Activated naive CD4-positive, alpha-beta T cell treated with anti-CD3 and anti-CD28 coated beads, Interleukin-2, amount 50 U/mL, for 16 hours (primary cell): Measurements from ENCODE around the gene FCER1G.

Experiments
- DNase-seq: peaks from one replicate; pipeline ENCODE4 v3.0.0-alpha.2; 2020

FCER1G gene

DNA sequence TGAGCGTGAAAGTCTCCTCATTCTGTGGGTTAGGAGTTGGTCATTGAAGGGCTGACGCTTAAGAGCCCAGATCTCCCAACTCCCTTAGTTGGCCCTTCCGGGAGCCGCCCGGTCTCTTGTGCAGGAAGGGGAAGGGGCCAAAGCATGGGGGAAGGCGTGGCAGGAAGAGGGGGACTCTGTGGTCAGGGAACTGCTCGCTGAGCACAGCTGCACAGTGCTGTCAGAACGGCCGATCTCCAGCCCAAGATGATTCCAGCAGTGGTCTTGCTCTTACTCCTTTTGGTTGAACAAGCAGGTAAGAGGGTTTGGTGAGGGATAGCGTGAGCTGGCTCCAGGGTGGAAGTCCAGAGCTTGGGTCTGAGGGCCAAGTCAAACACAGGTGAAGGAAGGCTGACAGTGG is at the start of gene FCER1G:
Gene FCER1G, plus strand, starts transcription at position 220 of the 400 bp plus-strand sequence. Its CDS starts 27 bp downstream, at position 247.
- DNase-seq: no peak

DNA sequence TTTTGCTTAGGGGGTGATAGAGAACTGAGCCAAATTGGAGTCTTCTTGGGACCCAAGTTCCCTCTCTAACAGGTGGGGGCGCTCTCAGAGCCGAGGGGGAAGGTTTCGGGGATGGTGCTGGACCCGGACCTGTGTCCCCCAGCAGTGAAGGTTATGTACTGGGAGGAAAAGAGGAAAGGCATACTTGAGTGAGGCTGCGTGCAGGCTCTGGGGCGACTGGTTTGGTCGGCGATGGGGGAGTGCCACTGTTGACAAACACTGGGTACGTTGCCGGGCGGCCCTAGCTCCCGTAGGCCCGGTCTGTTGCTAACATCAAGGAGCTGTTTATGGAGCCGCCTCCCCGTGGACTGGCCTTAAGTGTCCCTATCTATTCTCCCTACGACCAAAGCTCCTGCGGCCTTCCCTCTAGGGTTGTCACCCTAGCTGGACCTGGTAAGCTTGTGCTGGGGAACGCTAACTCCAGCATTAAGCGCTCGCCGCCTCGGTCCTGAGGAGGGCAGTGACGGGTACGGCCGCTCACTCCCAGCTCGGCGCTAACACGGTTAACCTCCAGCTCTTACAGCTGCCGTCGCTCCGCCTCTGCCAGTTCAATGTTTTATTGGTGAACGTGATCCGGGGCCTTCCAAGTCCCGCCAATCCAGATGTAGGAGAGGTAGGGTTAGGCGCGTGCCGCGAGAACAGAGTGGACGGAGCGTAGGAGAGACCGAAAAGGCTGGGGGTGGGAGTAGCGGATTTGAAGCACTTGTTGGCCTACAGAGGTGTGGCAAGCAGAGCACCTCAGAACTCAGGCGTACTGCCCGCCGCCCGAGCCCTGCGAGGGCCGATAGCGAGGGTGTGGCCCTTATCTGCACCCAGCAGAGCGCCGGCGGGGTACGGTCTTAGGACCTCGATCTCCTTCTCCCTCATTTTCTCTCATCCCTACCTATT is 49.1 kb upstream of the FCER1G start, which contains the start of gene PPOX:
Gene PPOX, plus strand, starts transcription at position 685 of the 927 bp plus-strand sequence. CDS start 422 bp downstream, outside the sequence.
- peak; percentile 88 for DNase-seq

DNA sequence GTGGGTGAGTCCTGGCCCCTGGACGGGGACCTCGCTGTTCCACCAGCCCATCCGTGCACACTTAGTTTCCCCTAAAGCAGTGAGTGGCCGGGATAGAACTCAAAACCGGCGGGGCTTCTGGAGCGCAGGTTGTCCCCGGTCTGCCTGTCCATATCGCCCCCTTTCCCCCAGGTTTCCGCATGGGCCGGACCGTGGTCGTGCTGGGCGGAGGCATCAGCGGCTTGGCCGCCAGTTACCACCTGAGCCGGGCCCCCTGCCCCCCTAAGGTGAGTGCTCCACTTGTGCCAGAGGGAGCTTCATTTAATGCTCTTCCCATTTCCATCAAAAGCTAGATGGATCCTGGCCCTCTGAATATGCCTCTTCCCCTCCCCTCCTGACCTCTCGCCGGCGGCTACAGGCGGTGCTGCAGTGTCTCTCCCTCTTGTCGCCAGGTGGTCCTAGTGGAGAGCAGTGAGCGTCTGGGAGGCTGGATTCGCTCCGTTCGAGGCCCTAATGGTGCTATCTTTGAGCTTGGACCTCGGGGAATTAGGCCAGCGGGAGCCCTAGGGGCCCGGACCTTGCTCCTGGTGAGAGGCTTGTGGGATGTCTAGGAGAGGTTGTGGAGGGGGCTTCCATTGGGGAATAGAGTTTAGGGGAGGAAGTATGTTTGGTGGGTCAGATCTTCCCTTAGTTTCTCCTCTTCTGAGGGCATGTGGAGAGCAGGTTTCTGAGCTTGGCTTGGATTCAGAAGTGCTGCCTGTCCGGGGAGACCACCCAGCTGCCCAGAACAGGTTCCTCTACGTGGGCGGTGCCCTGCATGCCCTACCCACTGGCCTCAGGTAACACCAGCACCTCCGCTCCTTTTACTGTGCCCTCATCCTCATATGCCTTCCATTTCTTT is 48.2 kb upstream of the FCER1G start:
- DNase-seq: no peak

DNA sequence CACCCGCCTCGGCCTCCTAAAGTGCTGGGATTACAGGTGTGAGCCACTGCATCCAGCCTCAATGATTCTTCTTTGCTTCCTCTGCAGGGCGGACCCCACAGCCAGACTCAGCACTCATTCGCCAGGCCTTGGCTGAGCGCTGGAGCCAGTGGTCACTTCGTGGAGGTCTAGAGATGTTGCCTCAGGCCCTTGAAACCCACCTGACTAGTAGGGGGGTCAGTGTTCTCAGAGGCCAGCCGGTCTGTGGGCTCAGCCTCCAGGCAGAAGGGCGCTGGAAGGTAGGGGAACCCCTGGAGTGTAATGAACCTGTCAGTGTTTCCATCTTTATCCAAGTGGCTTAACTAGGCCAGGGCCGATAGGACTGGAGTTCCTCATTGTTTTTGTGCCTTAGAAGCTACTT is 46.2 kb upstream of the FCER1G start:
- no peak for DNase-seq

DNA sequence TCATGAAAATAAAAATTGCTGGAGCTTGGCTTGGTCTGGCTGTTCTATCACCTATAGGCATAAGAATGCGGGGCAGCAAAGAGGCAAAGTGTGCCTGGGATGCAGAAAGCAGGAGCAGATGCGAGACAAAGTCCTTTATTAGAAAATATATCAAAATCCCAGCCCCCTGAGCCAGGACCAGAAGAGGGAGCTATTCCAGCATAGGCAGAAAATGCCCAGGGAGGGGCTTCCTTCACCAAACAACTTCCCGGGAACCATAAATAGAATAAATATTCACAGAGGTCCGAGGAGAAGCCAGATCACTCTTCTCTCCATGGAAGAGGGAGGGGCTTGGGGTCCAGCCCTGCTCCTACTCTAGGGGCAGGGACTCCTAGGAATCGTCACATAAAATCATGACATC is 43.9 kb upstream of the FCER1G start:
- DNase-seq: no peak

DNA sequence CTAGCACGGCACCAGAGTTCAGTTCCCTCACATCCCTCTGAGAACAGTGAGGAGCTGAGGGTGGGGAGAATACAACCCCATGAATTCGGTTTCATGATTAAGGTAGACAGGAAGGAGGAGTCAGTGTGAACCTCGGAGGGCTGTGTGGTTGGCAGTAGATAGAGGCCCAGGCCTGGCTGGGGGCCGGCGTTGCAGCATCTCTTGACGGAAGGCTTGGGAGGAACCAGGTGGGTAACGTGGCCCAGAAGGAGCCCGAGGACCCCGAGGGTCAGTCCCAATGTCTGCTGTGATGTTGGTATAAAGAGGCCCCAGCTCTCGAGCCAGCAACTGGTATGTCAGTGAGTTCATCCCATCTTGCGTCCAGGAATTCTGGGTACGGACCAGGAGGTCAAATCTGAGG is 43.4 kb upstream of the FCER1G start:
- no peak for DNase-seq

DNA sequence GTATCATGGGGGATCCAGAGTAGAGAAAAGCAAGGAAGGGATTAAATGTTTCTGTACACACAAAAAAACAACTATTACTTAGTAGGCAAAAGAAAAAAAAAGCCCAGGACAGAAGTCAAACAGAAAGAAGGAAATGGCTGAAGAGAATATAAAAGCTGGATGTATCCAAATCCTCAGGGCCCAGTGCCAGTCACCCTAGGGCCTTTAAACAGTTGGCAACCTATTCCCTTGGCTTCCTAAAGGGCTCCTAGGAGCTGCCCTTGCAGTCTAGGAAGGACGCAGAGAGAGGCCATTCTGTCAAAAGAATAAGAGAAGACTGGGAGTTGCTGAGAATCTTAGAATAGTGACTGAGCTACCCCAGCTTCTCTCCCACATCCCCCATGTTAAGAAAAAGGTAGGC is 42.7 kb upstream of the FCER1G start:
- no peak for DNase-seq

DNA sequence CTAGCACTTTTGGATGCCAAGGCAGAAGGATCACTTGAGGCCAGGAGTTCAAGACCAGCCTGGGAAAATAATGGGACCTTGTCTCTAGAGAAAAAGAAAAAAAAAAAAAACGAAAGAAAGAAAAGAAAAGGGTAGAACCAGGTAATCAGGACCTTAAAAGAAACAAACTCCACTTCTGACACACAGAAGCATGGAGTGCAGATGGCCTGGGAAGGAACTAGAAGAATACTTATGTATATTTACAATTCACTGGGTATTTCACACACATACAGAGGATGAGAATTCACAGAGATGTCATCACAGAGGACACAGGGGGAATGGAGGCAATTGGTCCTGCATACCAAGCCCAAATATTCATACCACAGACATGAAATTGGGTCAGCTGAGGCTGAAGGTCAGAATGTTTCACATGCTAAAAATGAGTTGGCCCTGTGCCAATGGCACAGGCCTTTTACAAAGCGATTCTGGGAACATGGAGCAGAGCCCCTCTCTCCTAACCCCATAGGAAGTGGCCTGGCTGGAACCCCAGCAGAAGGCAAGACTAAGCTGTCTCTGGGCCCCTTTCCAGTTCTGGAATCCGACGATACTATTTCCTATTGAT is 42.2 kb upstream of the FCER1G start:
- DNase-seq: no peak

DNA sequence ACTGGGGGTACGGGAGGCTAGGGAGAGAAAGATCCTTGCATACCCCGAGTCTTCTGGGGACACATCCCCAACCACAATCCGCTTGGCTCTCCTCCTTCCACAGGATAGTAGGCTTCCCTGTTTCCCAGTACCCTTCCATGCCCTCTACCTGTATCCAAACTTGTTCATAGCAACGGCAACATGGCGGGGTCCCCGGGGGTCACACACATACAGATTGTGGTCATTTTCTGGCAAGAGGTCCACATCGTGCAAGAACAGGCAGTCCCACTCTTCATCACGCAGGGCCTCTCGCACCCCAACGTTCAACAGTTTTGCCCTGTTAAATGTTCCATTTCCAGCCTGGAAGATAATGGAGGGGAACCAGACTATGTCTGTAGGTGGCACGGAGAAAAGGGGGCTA is 41.4 kb upstream of the FCER1G start:
- no peak for DNase-seq

DNA sequence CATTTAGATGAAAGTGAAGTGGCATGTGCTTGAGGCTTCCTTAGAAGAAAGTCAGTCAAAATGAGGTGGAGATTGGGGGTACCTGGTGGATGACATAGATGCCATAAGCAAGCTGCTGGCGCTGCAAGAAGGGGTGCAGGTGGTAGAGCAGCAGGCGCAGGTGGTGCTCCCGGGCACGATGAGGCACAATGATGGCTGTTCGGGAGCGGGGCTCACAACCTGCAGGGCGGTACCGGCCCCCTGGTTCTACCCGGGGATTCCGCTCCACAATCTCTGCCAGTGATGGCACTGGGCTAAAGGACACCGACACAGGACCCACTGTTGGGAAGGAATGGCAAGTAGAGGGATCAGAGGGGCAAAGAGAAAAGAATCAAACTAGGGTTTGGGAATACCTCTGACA is 40.2 kb upstream of the FCER1G start:
- no peak for DNase-seq

DNA sequence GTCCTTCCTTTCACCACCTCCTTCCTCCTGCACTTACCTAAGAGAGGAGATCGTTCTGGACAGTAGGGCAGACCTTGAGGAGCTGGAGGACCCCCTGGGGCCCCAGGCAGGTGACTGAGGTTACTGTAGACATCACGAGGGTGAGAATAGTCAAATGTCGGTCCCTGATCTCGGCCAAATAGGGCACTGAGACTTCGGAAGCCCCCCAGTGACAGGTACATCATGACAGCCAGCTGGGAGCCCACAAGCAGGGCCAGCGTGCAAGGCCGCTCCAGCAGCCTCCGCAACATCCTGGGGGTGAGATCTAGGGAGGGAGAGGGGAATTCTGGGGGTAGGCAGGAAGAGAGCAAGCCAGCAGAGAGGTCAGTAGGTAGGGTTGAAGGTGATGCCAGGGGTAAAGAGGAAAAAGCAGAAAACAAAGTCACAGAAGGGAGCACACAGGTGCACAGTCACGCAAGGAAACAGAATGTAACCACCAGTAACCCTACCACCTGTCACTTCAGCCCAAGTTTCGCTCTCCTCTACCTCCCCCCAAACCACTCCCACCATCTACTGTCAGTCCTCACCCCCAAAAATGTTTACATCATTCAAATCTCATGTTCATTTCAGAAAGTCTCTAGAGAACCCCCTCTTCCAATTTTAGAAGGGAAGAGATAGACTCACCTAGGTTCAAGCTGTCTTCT is 39.2 kb upstream of the FCER1G start:
- no peak for DNase-seq

DNA sequence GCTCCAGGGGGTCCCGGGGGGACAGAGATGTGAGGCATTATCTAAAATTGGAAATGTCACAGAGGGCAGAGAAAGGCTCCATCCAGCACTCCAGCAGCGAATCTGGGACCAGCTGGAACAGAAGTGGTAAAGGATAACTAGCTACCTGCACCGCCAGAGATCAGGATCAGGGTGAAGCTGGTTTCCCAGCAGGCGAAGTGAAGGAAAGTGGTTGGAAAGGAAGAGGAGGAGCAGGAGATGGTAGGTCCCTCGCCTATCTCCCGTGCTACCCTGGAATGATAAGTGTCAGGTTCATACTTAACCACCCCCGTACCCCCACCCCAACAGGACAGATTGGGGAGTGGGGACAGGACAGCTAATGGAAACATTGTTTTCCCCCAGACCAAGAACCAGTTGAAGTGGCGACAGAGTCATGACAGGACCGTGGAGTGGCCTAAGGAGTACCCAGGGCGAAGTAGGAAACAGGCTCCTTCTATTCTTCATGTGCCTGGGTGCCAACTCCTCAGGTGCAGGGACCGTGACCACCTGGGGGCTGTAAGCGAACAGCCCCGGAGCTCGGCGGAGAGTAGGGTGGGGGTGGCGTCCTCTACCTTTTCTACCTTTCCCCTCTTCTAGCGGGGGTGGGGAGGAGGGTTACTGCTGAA is 38.5 kb upstream of the FCER1G start:
- no peak for DNase-seq

DNA sequence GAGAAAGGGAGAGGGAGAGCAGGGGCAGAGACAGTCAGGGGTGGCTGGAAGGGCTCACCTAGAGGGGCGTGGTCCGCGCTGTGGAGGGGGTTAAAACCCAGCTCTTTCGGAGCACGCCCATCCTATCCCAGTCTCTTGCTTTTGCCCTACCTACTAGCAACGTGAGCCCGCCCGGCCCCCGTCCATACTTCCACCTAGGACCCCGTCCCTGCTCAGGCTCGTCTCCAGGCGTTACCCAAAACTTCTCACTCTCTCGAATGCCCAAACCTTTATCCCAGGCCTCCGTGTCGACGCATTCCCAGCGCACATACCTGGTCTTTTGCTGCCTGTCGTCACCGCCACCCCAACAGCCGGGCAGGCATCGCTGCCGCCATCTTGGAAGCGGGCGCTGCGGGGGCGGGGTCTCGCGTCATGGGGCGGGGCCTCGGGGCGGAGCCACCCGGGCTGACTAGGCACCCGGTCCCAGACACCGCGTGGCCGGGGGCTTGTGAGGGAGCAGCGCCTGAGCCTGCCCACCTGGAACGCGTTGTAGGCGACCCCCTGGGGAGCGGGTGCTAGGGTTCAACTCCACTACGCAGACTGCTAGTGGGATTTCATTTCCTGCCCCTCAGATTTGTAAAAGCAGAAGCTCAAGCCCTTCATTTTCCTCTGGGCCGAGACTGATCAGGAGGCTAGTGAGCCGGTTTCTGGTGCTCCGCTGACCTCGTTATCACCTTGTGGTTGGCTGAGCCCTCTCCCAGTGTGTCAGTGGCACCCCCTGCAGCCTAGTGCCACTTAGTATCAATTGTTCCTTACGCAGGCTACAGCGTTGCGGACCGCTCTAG is 37.8 kb upstream of the FCER1G start, which contains the start of gene B4GALT3:
Gene B4GALT3, minus strand, starts transcription at position 396 of the 824 bp plus-strand sequence. CDS start 1,447 bp downstream, outside the sequence.
- DNase-seq: peak; percentile 95

DNA sequence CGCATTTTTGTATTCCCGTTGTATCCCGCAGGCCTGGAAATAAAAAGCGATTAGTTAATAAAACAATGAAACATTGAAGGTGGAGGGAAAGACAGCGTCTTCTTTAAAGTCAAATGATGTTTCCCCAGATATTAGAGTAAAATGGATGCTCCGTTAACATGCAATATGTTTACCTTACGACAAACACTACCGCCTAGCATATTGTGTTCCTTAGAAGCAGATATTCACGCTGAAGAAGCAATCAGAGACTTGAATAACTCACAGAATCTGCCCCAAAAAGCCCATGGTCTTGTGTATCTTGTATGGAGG is 37.2 kb upstream of the FCER1G start:
- DNase-seq: no peak

DNA sequence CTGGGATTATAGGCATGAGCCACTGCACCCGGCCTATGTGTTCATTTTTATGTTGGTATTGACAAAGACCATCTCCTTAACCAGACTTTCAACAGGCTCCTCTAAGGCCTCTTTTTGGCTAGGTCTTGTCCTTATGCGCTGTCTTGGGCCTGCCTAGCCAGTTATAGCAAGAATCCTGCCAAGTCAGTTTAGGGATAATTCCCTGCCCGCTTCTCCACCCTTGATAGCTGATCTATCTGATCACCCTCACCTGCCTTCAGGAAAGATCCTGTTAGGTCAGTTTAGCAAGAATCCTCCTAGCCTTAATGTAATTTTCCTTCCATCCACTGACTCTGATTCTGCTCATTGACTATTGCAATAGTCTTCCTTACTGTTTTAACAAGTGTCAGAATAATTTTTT is 35.4 kb upstream of the FCER1G start:
- no peak for DNase-seq

DNA sequence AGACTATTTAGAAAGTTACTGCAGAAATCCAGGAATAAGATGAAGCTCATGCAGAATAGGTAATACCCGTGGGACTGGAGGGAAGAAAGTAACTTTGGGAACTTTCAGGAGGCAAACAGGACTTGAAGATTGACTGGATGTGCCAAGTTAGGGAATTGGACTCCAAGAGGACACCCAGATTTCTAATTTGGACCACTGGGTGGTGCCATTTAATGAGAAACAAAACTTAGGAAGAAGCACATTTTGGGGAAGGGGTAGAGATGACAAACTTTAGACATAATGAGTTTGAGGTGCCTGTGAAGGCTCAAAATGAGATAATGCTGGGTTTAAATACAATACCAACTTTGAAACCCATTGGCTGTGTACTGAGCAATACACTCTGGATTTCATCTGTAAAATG is 34.5 kb upstream of the FCER1G start:
- DNase-seq: no peak

DNA sequence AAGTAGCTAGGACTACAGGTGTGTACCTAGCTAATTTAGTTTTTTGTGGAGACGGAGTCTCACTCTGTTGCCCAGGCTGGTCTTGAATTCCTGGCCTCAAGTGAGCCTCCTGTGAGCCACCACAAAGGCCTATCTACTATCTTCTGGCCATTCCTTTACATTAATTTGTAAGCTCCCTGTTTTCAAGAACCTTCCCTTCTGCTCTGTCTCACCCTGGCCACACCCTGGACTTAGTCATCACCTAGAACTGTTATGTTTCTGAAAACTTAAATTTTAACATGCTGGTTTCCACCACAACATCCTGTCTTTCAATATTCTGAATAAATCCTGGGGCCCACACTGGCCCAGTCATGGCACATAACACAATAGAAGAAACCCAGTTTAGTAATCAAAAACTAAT is 32.9 kb upstream of the FCER1G start:
- DNase-seq: peak; percentile 65

DNA sequence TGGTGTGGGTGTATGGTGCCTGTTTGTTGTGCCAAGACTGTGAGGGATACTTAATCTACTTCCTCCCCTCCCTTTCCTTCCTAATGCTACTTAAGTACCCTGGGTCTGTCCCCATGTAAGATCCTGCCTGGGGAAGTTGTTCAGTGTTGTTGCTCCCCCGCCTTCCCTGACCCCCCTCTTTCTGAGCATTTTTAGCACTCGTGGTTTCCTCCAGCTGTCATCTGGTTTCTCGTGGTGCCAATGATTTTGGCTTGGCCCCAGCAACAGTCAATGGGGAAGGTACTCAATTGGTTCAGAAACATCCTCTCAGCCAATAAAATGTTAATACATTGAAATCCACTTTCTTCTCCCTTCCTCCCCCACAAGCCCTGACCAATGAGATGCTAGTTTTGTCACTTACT is 29.8 kb upstream of the FCER1G start:
- peak; percentile 66 for DNase-seq

DNA sequence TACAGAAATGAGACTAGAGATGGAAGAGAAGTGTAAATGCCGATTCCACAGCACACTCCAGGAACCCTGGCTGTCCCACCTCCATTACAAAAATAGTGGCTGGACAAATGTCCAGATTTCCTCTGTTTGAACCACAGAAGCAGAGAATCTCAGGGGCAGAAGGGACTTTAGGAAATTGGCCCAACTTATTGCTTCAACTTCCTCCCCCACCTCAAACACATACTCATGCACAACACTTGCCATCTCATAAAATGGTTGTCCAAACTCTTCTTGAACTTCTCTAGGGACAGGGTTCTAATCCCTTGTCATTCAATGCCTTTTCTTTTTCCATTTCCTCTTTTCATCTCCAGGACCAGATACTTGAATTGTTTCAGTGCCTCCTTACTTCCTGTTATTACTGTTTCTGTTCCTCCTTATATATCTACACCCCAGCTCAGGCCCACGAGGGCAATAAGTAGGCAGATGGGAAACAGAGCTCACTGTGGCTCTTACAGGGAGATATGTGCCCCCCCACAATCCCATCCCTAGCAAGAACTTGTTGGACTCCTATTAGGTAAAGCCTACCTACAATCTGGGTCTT is 29.3 kb upstream of the FCER1G start:
- DNase-seq: no peak

DNA sequence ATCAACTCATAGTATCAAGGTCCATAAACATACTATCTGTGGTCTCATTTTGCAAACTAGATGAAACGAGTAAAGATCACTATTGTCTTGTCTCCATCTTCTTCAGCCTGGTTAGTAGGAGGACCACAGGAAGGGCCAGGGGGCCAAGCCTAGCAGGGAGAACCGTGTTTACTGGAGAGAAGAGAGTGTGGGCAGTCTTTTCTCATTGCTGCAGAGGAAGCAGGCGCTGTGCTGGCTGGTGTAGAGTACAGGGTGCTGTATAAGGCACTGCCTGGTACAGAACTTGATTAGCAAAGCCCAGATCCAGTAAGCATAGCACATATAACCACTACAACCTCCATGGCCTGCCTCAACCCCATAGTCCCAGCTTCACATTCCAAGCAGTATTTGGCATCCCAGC is 27.8 kb upstream of the FCER1G start:
- no peak for DNase-seq

DNA sequence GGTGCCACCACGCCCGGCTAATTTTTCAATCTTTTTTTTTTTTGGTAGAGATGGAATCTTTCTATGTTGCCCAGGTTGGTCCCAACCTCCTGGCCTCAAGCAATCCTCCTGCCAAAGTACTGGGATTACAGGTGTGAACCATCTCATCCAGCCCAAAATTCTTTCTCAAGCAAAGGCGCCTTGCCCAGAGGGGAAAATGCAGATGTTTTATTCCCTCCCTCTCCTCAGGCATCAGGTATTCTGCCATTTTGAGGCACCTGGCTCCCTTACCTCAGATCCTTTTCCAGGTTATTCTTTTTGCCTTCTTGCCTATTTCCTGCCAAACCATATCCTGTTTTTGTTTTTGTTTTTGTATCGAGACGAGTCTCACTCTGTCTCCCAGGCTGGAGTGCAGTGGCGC is 26.7 kb upstream of the FCER1G start:
- DNase-seq: no peak
